GM12874 (cell line): ENCODE results near the gene RIN2.

Experiments used
- CTCF ChIP-seq: IDR thresholded peaks from 2 replicates; pipeline ENCODE4 v1.5.1; 2011; ENCODE audit warnings: low read depth, mild to moderate bottlenecking, control low read depth, low read length, moderate library complexity; ENCODE audit not compliant: insufficient read depth

Gene RIN2

GRCh38 chr20:19758133-19758500, at the start of gene RIN2:
Gene RIN2, plus strand, starts transcription at chr20:19758258. Its CDS starts 131,344 bp downstream, at chr20:19889602.
- no peak for TF ChIP-seq CTCF

- no peak for TF ChIP-seq CTCF
These were observed 48.3 kb upstream of the RIN2 start for GRCh38 chr20:19709635-19710335.

GRCh38 chr20:19710336-19711120, 47.5 kb upstream of the RIN2 start:
- no peak for TF ChIP-seq CTCF

- TF ChIP-seq CTCF: no peak
These were observed 46.9 kb upstream of the RIN2 start for GRCh38 chr20:19711126-19711525.

GRCh38 chr20:19712721-19713260, 45.3 kb upstream of the RIN2 start:
- no peak for TF ChIP-seq CTCF

- no peak for TF ChIP-seq CTCF
These were observed 44.1 kb upstream of the RIN2 start for GRCh38 chr20:19713822-19714578.

- TF ChIP-seq CTCF: no peak
These were observed 43.5 kb upstream of the RIN2 start for GRCh38 chr20:19714579-19714840.
